HL-60/S4 (cell line): ENCODE results near the gene TBCK.

Experiments
- in situ Hi-C: fragments of 300-500 bp; cut with MboI; formaldehyde crosslinking; loops from 2 replicates; pipeline ENCODE4 v1.14.3; 2022; ENCODE audit warnings: low sequenced_read_pairs

TBCK gene

DNA sequence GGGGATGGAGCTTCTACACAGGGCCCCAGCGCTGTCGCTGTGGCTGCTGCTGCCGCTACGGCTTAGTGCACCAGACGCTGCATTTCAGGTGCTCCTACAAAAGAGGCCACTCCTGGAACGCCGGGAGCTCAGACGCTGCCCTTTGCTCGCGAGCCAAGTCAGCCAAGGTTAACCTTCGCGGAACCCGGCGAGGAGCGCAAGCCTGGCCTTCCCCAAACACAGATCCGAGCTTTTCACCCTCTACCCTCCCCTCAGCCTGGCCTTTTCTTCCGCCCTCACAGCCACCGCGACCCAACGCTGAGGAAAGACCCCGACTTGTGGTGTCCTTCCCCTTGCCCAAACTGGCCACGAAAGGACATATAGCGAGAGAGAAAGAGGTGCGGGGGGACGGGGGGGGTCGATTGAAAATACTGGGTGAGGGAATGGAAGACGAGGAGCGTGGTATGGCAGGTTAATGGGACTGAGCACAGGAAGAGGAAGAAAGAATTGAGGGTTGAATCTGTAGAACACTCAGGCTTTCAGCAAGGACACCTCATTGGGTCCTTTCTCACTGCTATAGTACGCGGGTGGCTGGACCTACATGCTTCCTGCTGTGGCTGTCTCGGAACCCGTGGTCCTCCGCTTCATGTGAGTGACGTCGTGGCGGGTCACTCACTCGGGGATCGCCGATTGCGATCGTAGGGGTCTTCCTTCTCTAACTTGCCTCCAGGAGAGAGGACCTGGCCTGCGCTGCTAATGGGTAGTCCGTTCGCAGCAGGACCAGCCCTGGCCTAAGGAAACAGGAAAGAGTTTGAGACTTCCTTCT, at the start of gene TBCK, which contains the start of gene AIMP1:
Gene TBCK (minus strand): TSS at position 242 of the 805 bp plus-strand sequence. CDS start 7,249 bp downstream, outside the sequence.
Gene AIMP1 (plus strand): TSS at position 583 of the 805 bp plus-strand sequence. CDS start 8,460 bp downstream, outside the sequence.
- in situ Hi-C loops = no loop called here

GRCh38 chr4:106365613-106366012, 49.6 kb upstream of the TBCK start:
- in situ Hi-C loops = no loop called here

- in situ Hi-C loops = no loop called here
Observed at GRCh38 chr4:106364282-106364681, 48.3 kb upstream of the TBCK start.

DNA sequence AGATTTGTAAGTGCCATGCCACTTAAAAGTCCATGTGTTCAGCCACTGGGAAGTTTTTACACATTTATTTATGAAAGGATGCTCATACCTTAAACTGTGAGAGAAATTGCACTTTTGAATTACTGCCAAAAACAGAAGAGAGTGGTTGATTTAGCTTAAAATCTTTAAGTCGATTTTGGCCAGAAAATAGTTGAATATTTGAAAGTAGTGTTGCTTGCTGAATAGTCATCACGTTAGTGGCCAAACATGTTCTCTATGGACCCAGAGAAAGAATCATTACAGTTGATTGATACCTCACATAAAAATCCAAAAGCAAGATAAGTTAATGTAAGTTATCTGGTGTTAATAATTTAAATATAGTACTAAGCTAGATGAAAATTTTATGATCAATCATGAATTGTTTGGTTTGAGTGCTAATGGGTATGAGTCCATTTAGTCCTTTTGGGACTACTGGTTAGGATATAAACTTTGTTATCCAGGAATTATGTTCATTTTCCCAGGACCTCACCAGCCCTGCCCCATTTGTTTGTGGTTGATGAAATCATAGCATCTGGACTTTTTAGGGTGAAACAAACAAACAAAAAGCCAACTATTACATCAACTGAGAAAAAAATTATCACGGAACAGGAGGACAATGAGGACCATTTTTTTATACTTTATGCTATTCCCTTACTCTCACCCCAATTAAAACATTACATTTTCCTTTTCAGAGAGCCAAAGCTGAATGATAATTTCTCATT, 46.2 kb upstream of the TBCK start:
- in situ Hi-C loops = no loop called here

DNA sequence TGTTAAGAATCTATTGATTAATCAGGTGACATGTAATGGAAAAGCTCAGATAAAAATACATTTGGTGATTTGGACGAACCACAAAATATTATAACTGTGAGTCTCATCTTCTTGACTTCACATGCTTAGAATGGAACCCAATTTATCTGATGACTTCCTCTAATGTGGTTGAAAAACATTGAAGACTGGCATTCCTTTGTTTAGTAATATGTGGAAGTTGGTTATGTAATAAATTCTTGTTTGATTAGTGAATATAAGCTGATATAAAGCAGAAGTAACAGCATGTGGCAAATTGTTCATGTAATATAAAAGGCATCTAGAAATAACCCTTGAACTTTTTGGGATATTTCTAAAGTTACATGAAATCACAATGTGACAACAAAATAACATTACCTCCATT, 42.9 kb upstream of the TBCK start:
- in situ Hi-C loops = no loop called here

GRCh38 chr4:106355193-106355592, 39.2 kb upstream of the TBCK start:
- in situ Hi-C loops = no loop called here

- in situ Hi-C loops = no loop called here
Observed at GRCh38 chr4:106353786-106354185, 37.8 kb upstream of the TBCK start.

GRCh38 chr4:106351016-106351415, 35.0 kb upstream of the TBCK start:
- in situ Hi-C loops = no loop called here

GRCh38 chr4:106347167-106347566, 31.2 kb upstream of the TBCK start:
- in situ Hi-C loops = no loop called here

- in situ Hi-C loops = no loop called here
Observed at GRCh38 chr4:106344647-106344970, 28.6 kb upstream of the TBCK start.

DNA sequence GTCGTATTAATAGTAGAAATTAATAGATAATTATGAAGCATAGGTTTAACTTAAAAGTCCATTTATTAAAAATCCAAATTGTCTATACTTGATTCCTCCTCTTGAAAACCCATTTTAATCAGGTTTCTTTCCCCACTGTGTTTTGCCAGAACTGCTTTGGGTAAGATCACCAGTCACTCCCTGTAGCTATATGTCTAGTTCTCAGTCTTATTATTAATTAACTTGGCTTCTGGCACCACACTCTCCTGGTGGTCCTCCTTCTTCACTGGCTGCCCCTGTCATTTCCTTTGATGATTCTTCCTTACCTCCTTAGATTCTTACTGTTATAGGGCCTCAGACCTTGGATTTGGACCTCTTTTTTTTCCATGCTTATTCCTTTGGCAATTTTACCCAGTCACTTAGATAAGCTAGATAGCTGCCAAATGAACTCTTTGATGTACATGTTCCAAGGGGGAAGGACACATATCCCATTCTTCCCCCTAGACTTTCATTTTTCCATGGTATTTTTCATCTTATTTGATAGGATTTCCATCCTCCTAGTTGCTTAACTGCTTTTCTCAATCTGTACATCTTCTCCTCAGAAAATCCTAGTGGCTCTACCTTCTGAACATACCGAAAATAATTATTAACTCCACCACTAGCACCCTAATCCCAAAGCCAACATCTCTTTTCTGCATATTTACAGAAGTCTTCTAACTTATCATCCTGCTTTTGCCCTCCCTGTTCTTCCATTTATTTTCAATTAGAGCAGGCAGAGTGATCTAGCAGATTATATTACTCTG, 28.0 kb upstream of the TBCK start:
- in situ Hi-C loops = no loop called here

DNA sequence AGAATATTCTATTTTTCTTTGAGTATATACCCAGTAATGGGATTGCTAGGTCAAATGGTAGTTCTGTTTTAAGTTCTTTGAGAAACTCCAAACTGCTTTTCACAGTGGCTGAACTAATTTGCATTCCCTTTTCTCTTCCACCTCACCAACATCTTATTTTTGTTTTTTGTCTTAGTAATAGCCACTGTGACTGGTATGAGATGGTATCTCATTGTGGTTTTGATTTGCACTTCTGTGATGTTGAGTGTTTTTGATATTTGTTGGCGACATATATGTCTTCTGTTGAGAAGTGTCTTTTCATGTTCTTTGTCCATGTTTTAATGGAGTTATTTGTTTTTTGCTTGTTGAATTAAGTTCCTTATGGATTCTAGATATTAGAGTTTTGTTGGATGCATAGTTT, 24.8 kb upstream of the TBCK start:
- in situ Hi-C loops = no loop called here

GRCh38 chr4:106339431-106339830, 23.4 kb upstream of the TBCK start:
- in situ Hi-C loops = no loop called here

- in situ Hi-C loops = no loop called here
Observed at GRCh38 chr4:106338671-106339070, 22.7 kb upstream of the TBCK start.

GRCh38 chr4:106337916-106338315, 21.9 kb upstream of the TBCK start:
- in situ Hi-C loops = no loop called here

GRCh38 chr4:106336618-106337017, 20.6 kb upstream of the TBCK start:
- in situ Hi-C loops = no loop called here

GRCh38 chr4:106334741-106335470, 18.9 kb upstream of the TBCK start:
- in situ Hi-C loops = no loop called here

GRCh38 chr4:106333186-106333585, 17.2 kb upstream of the TBCK start:
- in situ Hi-C loops = no loop called here

- in situ Hi-C loops = no loop called here
Observed at GRCh38 chr4:106329041-106329618, 13.1 kb upstream of the TBCK start.

- in situ Hi-C loops = no loop called here
Observed at GRCh38 chr4:106325800-106326199, 9.8 kb upstream of the TBCK start.
